GM23338 (cell line): Measurements from ENCODE around the gene DLX3. TPM values are rescaled to one million over a fixed set of nuclear protein-coding genes. Genes with fewer than 3 reads are reported as not detected.

Source experiments
- ATAC-seq: fragments of 200-7000 bp; cut with Tn5 transposase; 3 replicates; pipeline ENCODE4 v1.9.1; 2020
- DNase-seq: peaks from one replicate; pipeline ENCODE4 v3.0.0-alpha.2; 2015; ENCODE audit warnings: low spot score
- H2AFZ ChIP-seq: fragments of 200-600 bp; sonication (generic); 2 replicates; pipeline ENCODE4 v1.8.0; 2016; ENCODE audit warnings: antibody characterized with exemption, mild to moderate bottlenecking, moderate library complexity
- H3F3A ChIP-seq: fragments of 200-600 bp; sonication (generic); replicated peaks from 2 replicates; pipeline ENCODE4 v1.8.0; 2017; ENCODE audit warnings: antibody characterized with exemption, mixed run types, low read depth
- H3K27ac ChIP-seq: fragments of 200-600 bp; sonication (generic); 2 replicates; pipeline ENCODE4 v1.6.1; 2016; ENCODE audit warnings: low read depth
- H3K27me3 ChIP-seq: fragments of 200-600 bp; sonication (generic); 2 replicates; pipeline ENCODE4 v1.8.0; 2016; ENCODE audit warnings: mild to moderate bottlenecking, mixed run types, moderate library complexity; ENCODE audit not compliant: insufficient read depth
- H3K36me3 ChIP-seq: fragments of 200-600 bp; sonication (generic); 2 replicates; pipeline ENCODE4 v1.8.0; 2016; ENCODE audit warnings: mild to moderate bottlenecking; ENCODE audit not compliant: insufficient read depth
- H3K4me1 ChIP-seq: fragments of 200-600 bp; sonication (generic); 2 replicates; pipeline ENCODE4 v1.8.0; 2016; ENCODE audit warnings: mild to moderate bottlenecking, moderate library complexity; ENCODE audit not compliant: insufficient read depth
- H3K4me2 ChIP-seq: fragments of 200-600 bp; sonication (generic); 2 replicates; pipeline ENCODE4 v1.7.1; 2017; ENCODE audit warnings: mixed run types
- H3K4me3 ChIP-seq: fragments of 200-600 bp; sonication (generic); 2 replicates; pipeline ENCODE4 v1.6.1; 2016; ENCODE audit warnings: mixed run types
- H3K79me2 ChIP-seq: fragments of 200-600 bp; sonication (generic); replicated peaks from 2 replicates; pipeline ENCODE4 v1.8.0; 2017; ENCODE audit warnings: mild to moderate bottlenecking; ENCODE audit not compliant: insufficient read depth
- H3K9me2 ChIP-seq: fragments of 200-600 bp; sonication (generic); 2 replicates; pipeline ENCODE4 v1.8.0; 2017; ENCODE audit not compliant: insufficient read depth
- H4K20me1 ChIP-seq: fragments of 200-600 bp; sonication (generic); replicated peaks from 2 replicates; pipeline ENCODE4 v1.8.0; 2017; ENCODE audit warnings: mild to moderate bottlenecking; ENCODE audit not compliant: insufficient read depth
- H3K27ac Mint-ChIP-seq: 2 replicates; pipeline ENCODE4 v1.8.0; 2020; ENCODE audit warnings: inconsistent platforms, mild to moderate bottlenecking, moderate library complexity, mixed read lengths
- H3K27me3 Mint-ChIP-seq: 3 replicates; pipeline ENCODE4 v1.8.0; 2022; ENCODE audit warnings: low read depth, mild to moderate bottlenecking, moderate library complexity, mixed read lengths, inconsistent platforms; ENCODE audit not compliant: insufficient read depth, poor library complexity
- H3K36me3 Mint-ChIP-seq: 3 replicates; pipeline ENCODE4 v1.8.0; 2021; ENCODE audit warnings: low read depth, mild to moderate bottlenecking, inconsistent platforms, moderate library complexity, mixed read lengths
- H3K4me1 Mint-ChIP-seq: 3 replicates; pipeline ENCODE4 v1.8.0; 2020; ENCODE audit warnings: mild to moderate bottlenecking, inconsistent platforms, mixed read lengths
- H3K4me3 Mint-ChIP-seq: 3 replicates; pipeline ENCODE4 v1.8.0; 2021; ENCODE audit warnings: moderate library complexity, mild to moderate bottlenecking, inconsistent platforms, mixed read lengths
- H3K9me3 Mint-ChIP-seq: 3 replicates; pipeline ENCODE4 v1.8.0; 2020; ENCODE audit warnings: moderate library complexity, mild to moderate bottlenecking, inconsistent platforms, mixed read lengths
- CREB1 ChIP-seq: fragments of 250-450 bp; sonication (Bioruptor Pico); IDR thresholded peaks from 2 replicates; pipeline ENCODE4 v1.5.0; 2020; ENCODE audit warnings: low read depth, mild to moderate bottlenecking, moderate library complexity
- CTCF ChIP-seq, 2 experiments: fragments of 200-600 bp in 1 of 2; sonication (generic) in 1 of 2; conservative IDR thresholded peaks; 2 replicates each; pipeline versions ENCODE4 v1.5.1 to v1.6.1; 2016 to 2017; ENCODE audit warnings: antibody characterized with exemption in 2 of 2, low read depth in 2 of 2, mild to moderate bottlenecking in 2 of 2, moderate library complexity in 1 of 2
- EZH2 ChIP-seq: fragments of 200-600 bp; sonication (generic); IDR thresholded peaks from one replicate; pipeline ENCODE4 v1.8.0; 2017; ENCODE audit warnings: antibody characterized with exemption, mild to moderate bottlenecking, low read depth; ENCODE audit not compliant: unreplicated experiment
- EZH2phosphoT487 ChIP-seq: fragments of 200-600 bp; sonication (generic); IDR thresholded peaks from one replicate; pipeline ENCODE4 v1.8.1; 2018; ENCODE audit warnings: antibody characterized with exemption; ENCODE audit not compliant: unreplicated experiment
- POLR2AphosphoS5 ChIP-seq: IDR thresholded peaks from 2 replicates; pipeline ENCODE4 v1.6.1; 2016; ENCODE audit warnings: antibody characterized with exemption, low read depth
- ZNF114 ChIP-seq: fragments of 250-450 bp; sonication (Bioruptor Pico); IDR thresholded peaks from 2 replicates; pipeline ENCODE4 v1.5.0; 2020; ENCODE audit warnings: mild to moderate bottlenecking, moderate library complexity
- ZNF462 ChIP-seq: fragments of 250-450 bp; sonication (Bioruptor Pico); IDR thresholded peaks from 2 replicates; pipeline ENCODE4 v1.5.0; 2020; ENCODE audit warnings: mild to moderate bottlenecking, moderate library complexity
- polyA plus RNA-seq: library from polyadenylated mRNA; unstranded; fragments of >200 nt; fragmentation: Nextera tagmentation; extraction: Ambion mirVana; gene quantifications from 2 replicates; pipeline ENCODE4 v1.2.1, GENCODE V29; 2016
- total RNA-seq: library from RNA; depleted of rRNA; stranded (reverse); fragments of >200 nt; shearing (Covaris generic); gene quantifications from 2 replicates; pipeline ENCODE4 v1.2.3, GENCODE V29; 2014

The DLX3 gene
- total and polyA plus RNA-seq, 2 experiments from 2014 or later: 0.14 to 0.27 TPM

- TF ChIP-seq CTCF (conservative IDR thresholded peaks at IDR 0.05; ENCODE audit: low read depth in 2 of 2): no peak
- no peak for TF ChIP-seq ZNF462 (CRISPR knock-in tag)
- TF ChIP-seq EZH2phosphoT487: no peak
Measured at GRCh38 chr17:49992191-49992932, 2.7 kb downstream of the DLX3 start (continued).

GRCh38 chr17:49991409-49991808 is 3.6 kb downstream of the DLX3 start:
- H3K27ac Mint-ChIP-seq: no peak overlapping the region
- Histone ChIP-seq H4K20me1 (peaks cover 5% of the 10 kb centered on the region; the same call in 1 of the 2 replicates), H2AFZ (no peak overlapping the region), H3K36me3 (no peaks in the 10 kb centered on the region), H3K27me3 (peaks cover 100% of the 10 kb centered on the region), H3K27ac (no peak overlapping the region), H3K79me2 (no peaks in the 10 kb centered on the region), H3K9me2 (no peaks in the 10 kb centered on the region), H3K4me1 (peaks cover 18% of the 10 kb centered on the region), H3F3A (peaks cover 3% of the 10 kb centered on the region; the same call in 1 of the 2 replicates), H3K4me3 (no peak overlapping the region), H3K4me2 (no peak overlapping the region)
- DNase-seq: no peak
- peaks cover 28% of the 10 kb centered on the region for H3K4me1 Mint-ChIP-seq
- H3K36me3 Mint-ChIP-seq: no peaks in the 10 kb centered on the region; the same call in 2 of the 3 replicates
- H3K9me3 Mint-ChIP-seq: no peaks in the 10 kb centered on the region; the same call in 2 of the 3 replicates
- H3K27me3 Mint-ChIP-seq: peaks cover 81% of the 10 kb centered on the region
- no peak for ATAC-seq
- no peak overlapping the region for H3K4me3 Mint-ChIP-seq
- no peak for TF ChIP-seq EZH2phosphoT487
- no peak for TF ChIP-seq CREB1 (CRISPR knock-in tag)
- no peak for TF ChIP-seq POLR2AphosphoS5
- TF ChIP-seq EZH2: no peak
- no peak for TF ChIP-seq ZNF114 (CRISPR knock-in tag)
